Measurements from ENCODE around the gene MSI2. TPM values are rescaled to one million over a fixed set of nuclear protein-coding genes. Genes with fewer than 3 reads are reported as not detected.

Gene MSI2
- total and polyA plus RNA-seq, 9 of the 15 experiments (the other 6 are each of a cell fraction or from before 2014, with no cell fraction given), result 4.6 to 61.8 (median 42.4) TPM

DNA sequence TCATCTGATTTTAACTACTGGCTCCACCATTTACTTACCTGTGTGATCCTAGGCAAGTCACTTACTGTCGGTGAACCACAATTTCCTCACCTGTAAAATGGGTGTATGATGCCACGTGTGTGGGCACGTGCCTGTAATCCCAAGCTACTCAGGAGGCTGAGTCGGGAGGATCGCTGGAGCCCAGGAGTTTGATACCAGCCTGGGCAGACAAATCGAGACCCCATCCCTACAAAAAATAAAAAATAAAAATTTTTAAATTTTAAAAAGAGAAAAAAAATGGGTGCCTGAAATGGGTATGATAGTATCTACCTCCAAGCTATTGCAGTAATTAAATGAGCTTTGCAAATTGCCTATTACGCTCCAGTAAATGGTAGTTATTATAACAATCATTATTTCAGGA, 263.5 kb downstream of the MSI2 start (continued):
- TF ChIP-seq ZNF592 (IDR thresholded peaks at IDR 0.05) (no peak), TARDBP (IDR thresholded peaks at IDR 0.05) (no peak), SIRT6 (IDR thresholded peaks at IDR 0.05; ENCODE audit: low read depth, low read length) (no peak), HDAC1 (IDR thresholded peaks at IDR 0.05) (no peak), ZNF511 (CRISPR knock-in tag; IDR thresholded peaks at IDR 0.05) (no peak), CREBBP (IDR thresholded peaks at IDR 0.05; ENCODE audit: low read depth, low read length) (no peak)

DNA sequence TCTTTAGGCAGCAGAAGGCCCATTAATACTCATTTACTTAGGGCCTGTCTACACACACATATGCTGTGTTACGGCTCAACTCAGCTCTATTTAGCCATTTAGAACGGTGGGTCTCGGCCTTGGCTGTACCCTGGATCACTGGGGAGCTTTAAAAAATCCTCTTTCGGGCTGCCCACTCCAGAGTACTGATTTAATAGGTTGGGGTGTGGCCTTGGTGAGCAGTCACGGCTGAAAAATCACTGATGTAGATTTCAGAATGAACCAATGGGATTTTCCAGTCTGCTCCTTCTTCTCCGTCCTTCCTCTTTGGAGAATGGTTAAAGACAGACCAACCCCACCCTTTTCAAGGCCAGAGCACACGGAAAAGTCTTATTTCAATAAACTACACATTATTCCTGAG, 265.3 kb downstream of the MSI2 start:
- no peaks in the 10 kb centered on the region for H3K9me3 ChIP-seq (replicated peaks; ENCODE audit: control insufficient read depth, insufficient read depth, low read depth, low read length)
- no peak overlapping the region for H2AFZ ChIP-seq (ENCODE audit: low read depth, low read length)
- no peak for ATAC-seq
- H3K9ac ChIP-seq (ENCODE audit: insufficient read depth in 1 of 2, low read depth in 2 of 2, low read length in 2 of 2), result no peak overlapping the region
- no peak for FAIRE-seq
- H3K4me3 ChIP-seq, result no peak overlapping the region
- ChIA-PET POLR2A (interaction anchor here (0.6 to 1.5 kb wide), 3 partner anchors 17 to 356 kb away, joined by 3 to 4 read pairs (median 3); no protein-coding TSS in a partner anchor), CTCF (ENCODE audit: low intra/inter-chr PET ratio) (no interaction called here)
- in situ Hi-C loops (cut with MboI) (no loop called here), intact Hi-C loops (cut with micrococcal nuclease) (no loop called here)
- no peaks in the 10 kb centered on the region for H3K27me3 ChIP-seq (ENCODE audit: control insufficient read depth in 2 of 2, insufficient read depth in 2 of 2, low read length in 2 of 2)
- DNase-seq (ENCODE audit: extremely low read depth in 1 of 4, low spot score in 3 of 4), result no peak
- H3K9me1 ChIP-seq (ENCODE audit: control insufficient read depth, insufficient read depth, low read length), result no peaks in the 10 kb centered on the region
- H3K4me1 ChIP-seq (replicated peaks in 1 of 2; ENCODE audit: control insufficient read depth in 2 of 2, insufficient read depth in 2 of 2, low read length in 2 of 2), result peaks cover 0 to 5% of the 10 kb centered on the region in 2 experiments; a peak in 1 of 5 replicates
- peaks cover 11% of the 10 kb centered on the region; the same call in 1 of the 2 replicates for H4K20me1 ChIP-seq (replicated peaks; ENCODE audit: control insufficient read depth, insufficient read depth, low read length)
- H3K79me2 ChIP-seq (ENCODE audit: control insufficient read depth, insufficient read depth, low read length), result no peaks in the 10 kb centered on the region
- H3K4me2 ChIP-seq (ENCODE audit: insufficient read depth, low read length), result no peak overlapping the region
- peak; percentile 17; the same call in 1 of the 2 replicates for TF ChIP-seq TCF3 (CRISPR knock-in tag; IDR thresholded peaks at IDR 0.05)
- TF ChIP-seq CBX8 (IDR thresholded peaks at IDR 0.05; ENCODE audit: borderline replicate concordance, extremely low read depth, low read depth, low read length, poor library complexity, severe bottlenecking), result no peak
- WGBS (ENCODE audit: insufficient coverage, low coverage, missing lambda C conversion rate), result 71% methylated on average over 6 of the region's 7 CpGs
- H3K27ac ChIP-seq (ENCODE audit: extremely low read depth, low read depth, low read length), result no peak overlapping the region
- H3K36me3 ChIP-seq (ENCODE audit: control insufficient read depth, insufficient read depth, low read length), result no peaks in the 10 kb centered on the region
- no TSS peak for BruUV-seq (replicated peaks)

Measured in K562 (cell line).